OCI-LY1 (cell line): ENCODE measurements around the gene TTLL11.

Experiments used
- H2AFZ ChIP-seq: fragments of 200-600 bp; sonication (generic), shearing (Covaris generic); 2 replicates; pipeline ENCODE4 v1.6.0; 2014; ENCODE audit warnings: antibody characterized with exemption, mild to moderate bottlenecking, low read length
- H3F3A ChIP-seq: fragments of 200-600 bp; sonication (generic), shearing (Covaris generic); 2 replicates; pipeline ENCODE4 v1.6.0; 2014; ENCODE audit warnings: mild to moderate bottlenecking, antibody characterized with exemption, low read length, moderate library complexity; ENCODE audit not compliant: insufficient read depth
- H3K27ac ChIP-seq: fragments of 200-600 bp; sonication (generic); 2 replicates; pipeline ENCODE4 v1.5.1; 2014; ENCODE audit warnings: low read length, mixed run types, mild to moderate bottlenecking, low read depth; ENCODE audit not compliant: poor library complexity, severe bottlenecking
- H3K27me3 ChIP-seq: fragments of 200-600 bp; sonication (generic); 2 replicates; pipeline ENCODE4 v1.6.0; 2014; ENCODE audit warnings: antibody characterized with exemption, mild to moderate bottlenecking, low read length, moderate library complexity; ENCODE audit not compliant: insufficient read depth
- H3K36me3 ChIP-seq: fragments of 200-600 bp; sonication (generic); 2 replicates; pipeline ENCODE4 v1.6.1; 2014; ENCODE audit warnings: mild to moderate bottlenecking, antibody characterized with exemption, low read length, moderate library complexity, mixed read lengths; ENCODE audit not compliant: insufficient read depth
- H3K4me1 ChIP-seq: fragments of 200-600 bp; sonication (generic); 2 replicates; pipeline ENCODE4 v1.5.1; 2014; ENCODE audit warnings: mild to moderate bottlenecking, low read length, moderate library complexity; ENCODE audit not compliant: insufficient read depth, severe bottlenecking
- H3K4me2 ChIP-seq: fragments of 200-600 bp; sonication (generic), shearing (Covaris generic); 2 replicates; pipeline ENCODE4 v1.6.1; 2014; ENCODE audit warnings: low read length
- H3K4me3 ChIP-seq: fragments of 200-600 bp; sonication (generic); 2 replicates; pipeline ENCODE4 v1.5.1; 2014; ENCODE audit warnings: low read length, low read depth, mild to moderate bottlenecking, mixed read lengths; ENCODE audit not compliant: poor library complexity, severe bottlenecking
- H3K79me2 ChIP-seq: fragments of 200-600 bp; shearing (Covaris generic); 2 replicates; pipeline ENCODE4 v1.6.1; 2016; ENCODE audit warnings: mixed run types, low read length, mixed read lengths; ENCODE audit not compliant: insufficient read depth
- H3K9ac ChIP-seq: fragments of 200-600 bp; sonication (generic), shearing (Covaris generic); 2 replicates; pipeline ENCODE4 v1.6.1; 2014; ENCODE audit warnings: mild to moderate bottlenecking, low read length, mixed read lengths
- H3K9me2 ChIP-seq: fragments of 200-600 bp; sonication (generic), shearing (Covaris generic); 2 replicates; pipeline ENCODE4 v1.6.1; 2014; ENCODE audit warnings: low read depth, mild to moderate bottlenecking, low read length, mixed read lengths
- H3K9me3 ChIP-seq: fragments of 200-600 bp; shearing (Covaris generic); 2 replicates; pipeline ENCODE4 v1.6.1; 2014; ENCODE audit warnings: low read length, mixed read lengths
- H4K20me1 ChIP-seq: fragments of 200-600 bp; sonication (generic), shearing (Covaris generic); 2 replicates; pipeline ENCODE4 v1.6.0; 2016; ENCODE audit warnings: mild to moderate bottlenecking, low read length; ENCODE audit not compliant: insufficient read depth
- EZH2 ChIP-seq: fragments of 200-600 bp; sonication (generic), shearing (Covaris generic); IDR thresholded peaks from 2 replicates; pipeline ENCODE4 v1.8.0; 2017; ENCODE audit warnings: borderline replicate concordance, mixed run types, mild to moderate bottlenecking, antibody characterized with exemption, low read length, moderate library complexity, mixed read lengths
- TF ChIP-seq, protein P1 (sequence below): fragments of 200-600 bp; sonication (generic), shearing (Covaris generic); IDR thresholded peaks from 2 replicates; pipeline ENCODE4 v1.5.1; 2017; ENCODE audit warnings: mild to moderate bottlenecking, antibody characterized with exemption, low read length, moderate library complexity, mixed read lengths

TTLL11 gene

DNA sequence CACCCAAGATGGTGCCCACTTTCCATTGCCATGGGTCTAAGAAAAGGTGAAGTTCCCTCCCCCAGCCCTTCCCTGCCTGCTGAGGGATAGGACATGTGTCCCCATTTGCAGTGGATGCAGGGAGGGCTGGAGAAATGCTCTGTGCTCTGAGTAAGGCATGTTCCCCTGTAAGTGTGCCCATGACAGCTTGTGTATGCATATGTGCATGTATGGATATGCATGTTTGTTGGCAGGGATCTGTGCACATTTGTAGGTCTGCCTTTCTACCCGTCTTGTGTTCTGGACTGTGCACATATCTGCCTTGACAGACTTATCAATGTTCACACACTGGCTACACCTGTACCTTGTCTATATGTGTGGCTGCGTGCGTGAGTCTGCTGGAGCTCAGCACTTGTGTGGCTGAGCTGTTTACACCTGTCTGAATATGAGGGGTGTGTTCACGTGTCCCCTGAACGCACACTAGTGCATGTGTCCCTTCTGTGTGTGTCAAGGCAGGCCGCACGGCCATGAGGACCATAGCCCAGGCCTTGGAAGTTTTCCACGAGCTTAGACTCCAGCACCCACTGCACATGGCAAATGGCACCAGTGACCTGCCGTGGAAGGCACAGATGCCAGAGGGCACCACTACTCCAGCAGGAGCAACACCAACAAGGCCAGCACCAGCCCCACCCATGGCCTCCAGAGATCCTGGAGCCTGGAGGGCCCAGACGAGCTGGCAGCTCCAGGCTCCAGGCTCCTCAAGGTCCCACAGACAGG lies 27.4 kb upstream of the TTLL11 start:
- Histone ChIP-seq H3K4me3 (no peak overlapping the region), H3K9ac (no peak overlapping the region), H3K79me2 (no peaks in the 10 kb centered on the region), H3K9me2 (no peaks in the 10 kb centered on the region), H3K27me3 (0 out of 2 replicates have a peak, but pooled peaks cover 5% of the 10 kb centered on the region), H3K36me3 (no peaks in the 10 kb centered on the region; the same call in 1 of the 2 replicates), H3K27ac (no peak overlapping the region), H3K9me3 (no peaks in the 10 kb centered on the region), H3K4me1 (no peaks in the 10 kb centered on the region), H4K20me1 (no peaks in the 10 kb centered on the region), H3K4me2 (no peak overlapping the region), H2AFZ (no peak overlapping the region), H3F3A (no peaks in the 10 kb centered on the region)
- no peak for TF ChIP-seq EZH2
- TF ChIP-seq, protein P1, sequence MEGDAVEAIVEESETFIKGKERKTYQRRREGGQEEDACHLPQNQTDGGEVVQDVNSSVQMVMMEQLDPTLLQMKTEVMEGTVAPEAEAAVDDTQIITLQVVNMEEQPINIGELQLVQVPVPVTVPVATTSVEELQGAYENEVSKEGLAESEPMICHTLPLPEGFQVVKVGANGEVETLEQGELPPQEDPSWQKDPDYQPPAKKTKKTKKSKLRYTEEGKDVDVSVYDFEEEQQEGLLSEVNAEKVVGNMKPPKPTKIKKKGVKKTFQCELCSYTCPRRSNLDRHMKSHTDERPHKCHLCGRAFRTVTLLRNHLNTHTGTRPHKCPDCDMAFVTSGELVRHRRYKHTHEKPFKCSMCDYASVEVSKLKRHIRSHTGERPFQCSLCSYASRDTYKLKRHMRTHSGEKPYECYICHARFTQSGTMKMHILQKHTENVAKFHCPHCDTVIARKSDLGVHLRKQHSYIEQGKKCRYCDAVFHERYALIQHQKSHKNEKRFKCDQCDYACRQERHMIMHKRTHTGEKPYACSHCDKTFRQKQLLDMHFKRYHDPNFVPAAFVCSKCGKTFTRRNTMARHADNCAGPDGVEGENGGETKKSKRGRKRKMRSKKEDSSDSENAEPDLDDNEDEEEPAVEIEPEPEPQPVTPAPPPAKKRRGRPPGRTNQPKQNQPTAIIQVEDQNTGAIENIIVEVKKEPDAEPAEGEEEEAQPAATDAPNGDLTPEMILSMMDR = no peak

DNA sequence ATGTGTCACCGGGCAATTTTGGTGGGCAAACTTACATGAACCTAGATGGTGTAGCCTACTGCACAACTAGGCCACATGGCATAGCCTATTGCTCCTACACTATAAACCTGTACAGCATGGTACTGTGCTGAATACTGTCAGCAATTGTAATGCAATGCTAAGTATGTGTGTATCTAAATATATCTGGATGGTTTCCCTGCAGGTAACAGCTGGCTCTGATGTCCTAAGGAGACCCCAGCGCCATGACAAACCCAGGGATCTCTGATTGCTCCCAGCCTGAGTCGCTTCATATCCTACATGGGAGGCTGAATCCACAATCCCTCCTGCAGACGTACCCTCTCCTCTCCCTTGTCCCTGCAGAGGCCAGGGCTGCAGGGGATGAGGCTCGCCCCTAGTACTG lies 26.6 kb upstream of the TTLL11 start:
- H3K9ac ChIP-seq = no peak overlapping the region
- H3K4me1 ChIP-seq = no peaks in the 10 kb centered on the region
- H3F3A ChIP-seq = no peaks in the 10 kb centered on the region
- no peak overlapping the region for H3K4me2 ChIP-seq
- H3K36me3 ChIP-seq = no peaks in the 10 kb centered on the region; the same call in 1 of the 2 replicates
- no peaks in the 10 kb centered on the region for H3K9me2 ChIP-seq
- H3K4me3 ChIP-seq = no peak overlapping the region
- no peaks in the 10 kb centered on the region for H3K79me2 ChIP-seq
- no peaks in the 10 kb centered on the region for H3K9me3 ChIP-seq
- H4K20me1 ChIP-seq = no peaks in the 10 kb centered on the region
- no peak for TF ChIP-seq EZH2
- TF ChIP-seq, protein P1 = no peak
- no peak overlapping the region for H3K27ac ChIP-seq
- peaks cover 9% of the 10 kb centered on the region; the same call in 1 of the 2 replicates for H3K27me3 ChIP-seq
- no peak overlapping the region for H2AFZ ChIP-seq

DNA sequence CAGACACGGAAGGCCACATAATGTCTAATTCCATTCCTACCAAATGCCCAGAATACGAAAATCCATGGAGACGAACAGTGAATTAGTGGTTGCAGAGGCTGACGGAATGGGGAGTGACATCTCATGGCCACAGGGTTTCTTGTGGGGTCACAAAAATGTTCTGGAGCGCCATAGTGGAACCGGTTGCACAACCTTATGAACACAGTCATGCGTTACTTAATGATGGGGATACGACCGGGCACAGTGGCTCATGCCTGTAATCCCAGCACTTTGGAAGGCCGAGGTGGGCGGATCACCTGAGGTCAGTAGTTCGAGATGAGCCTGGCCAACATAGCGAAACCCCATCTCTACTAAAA lies 26.0 kb upstream of the TTLL11 start:
- H3K36me3 ChIP-seq = no peaks in the 10 kb centered on the region; the same call in 1 of the 2 replicates
- no peaks in the 10 kb centered on the region for H3K9me2 ChIP-seq
- H3K4me3 ChIP-seq = no peak overlapping the region
- H3K79me2 ChIP-seq = no peaks in the 10 kb centered on the region
- no peak overlapping the region for H2AFZ ChIP-seq
- no peak overlapping the region for H3K4me2 ChIP-seq
- TF ChIP-seq, protein P1 = no peak
- no peak for TF ChIP-seq EZH2
- H3K4me1 ChIP-seq = no peaks in the 10 kb centered on the region
- no peak overlapping the region for H3K27ac ChIP-seq
- H3F3A ChIP-seq = no peaks in the 10 kb centered on the region
- H3K27me3 ChIP-seq = peaks cover 9% of the 10 kb centered on the region; the same call in 1 of the 2 replicates
- no peaks in the 10 kb centered on the region for H3K9me3 ChIP-seq
- H4K20me1 ChIP-seq = no peaks in the 10 kb centered on the region
- no peak overlapping the region for H3K9ac ChIP-seq
